GM18873 (cell line): Measurements from ENCODE around the gene FBXW2.
A peak's percentile ranks its signal among the peaks of the same experiment; 100 is the strongest.

Experiments used
- ATAC-seq: cut with Tn5 transposase; IDR thresholded peaks from one replicate; pipeline ENCODE4 v1.9.1; 2021; ENCODE audit warnings: mild to moderate bottlenecking, moderate library complexity, moderate number of reproducible peaks; ENCODE audit not compliant: unreplicated experiment, low FRiP score

FBXW2 gene

GRCh38 chr9:120717176-120717575 lies 76.0 kb downstream of the FBXW2 start:
- no peak for ATAC-seq

GRCh38 chr9:120716483-120716882 lies 76.7 kb downstream of the FBXW2 start:
- ATAC-seq, result no peak

- no peak for ATAC-seq
Observed at GRCh38 chr9:120715389-120715924, 77.8 kb downstream of the FBXW2 start.

- peak; percentile 4 for ATAC-seq
Observed at GRCh38 chr9:120714846-120715388, 78.3 kb downstream of the FBXW2 start.

GRCh38 chr9:120714088-120714845 lies 78.9 kb downstream of the FBXW2 start, which contains the start of gene MEGF9:
Gene MEGF9 (minus strand): TSS chr9:120714470. CDS start chr9:120714358, 112 bp downstream.
- peak; percentile 92 for ATAC-seq

- no peak for ATAC-seq
Observed at GRCh38 chr9:120713257-120714087, 79.7 kb downstream of the FBXW2 start.

GRCh38 chr9:120712539-120713031 lies 80.6 kb downstream of the FBXW2 start:
- no peak for ATAC-seq

- no peak for ATAC-seq
Observed at GRCh38 chr9:120711841-120712538, 81.2 kb downstream of the FBXW2 start.

- no peak for ATAC-seq
Observed at GRCh38 chr9:120711354-120711753, 81.9 kb downstream of the FBXW2 start.

- no peak for ATAC-seq
Observed at GRCh38 chr9:120710110-120710981, 82.9 kb downstream of the FBXW2 start.

- no peak for ATAC-seq
Observed at GRCh38 chr9:120708526-120709224, 84.5 kb downstream of the FBXW2 start.

GRCh38 chr9:120707170-120707569 lies 86.0 kb downstream of the FBXW2 start:
- no peak for ATAC-seq
